Activated CD8-positive, alpha-beta memory T cell treated with anti-CD3 and anti-CD28 coated beads, Interleukin-2, amount 10 ng/mL, durations not matched to agents 7 days and 5 days (primary cell): ENCODE data around the gene CASK. TPM values are rescaled to one million over a fixed set of nuclear protein-coding genes. Genes with fewer than 3 reads are reported as not detected.

Experiments used
- ATAC-seq: fragments of 150-1000 bp; cut with Tn5 transposase; one replicate; pipeline ENCODE4 v1.10.0; 2021; ENCODE audit warnings: moderate library complexity
- CTCF ChIA-PET: fragments of 350-600 bp; sonication (Branson Sonifier 250); formaldehyde crosslinking; loops from one replicate; lab custom pipeline; 2021; ENCODE audit warnings: antibody characterized with exemption; lab: Charles Lee
- DNase-seq: peaks from one replicate; pipeline ENCODE4 v3.0.0-alpha.2; 2020
- H3K27ac Mint-ChIP-seq: one replicate; pipeline ENCODE4 v1.8.0; 2021; ENCODE audit warnings: mild to moderate bottlenecking, mixed read lengths
- H3K27me3 Mint-ChIP-seq: one replicate; pipeline ENCODE4 v1.8.0; 2021; ENCODE audit warnings: mixed read lengths
- H3K36me3 Mint-ChIP-seq: one replicate; pipeline ENCODE4 v1.8.0; 2021; ENCODE audit warnings: mild to moderate bottlenecking, mixed read lengths
- H3K4me1 Mint-ChIP-seq: one replicate; pipeline ENCODE4 v1.8.0; 2021; ENCODE audit warnings: mixed read lengths
- H3K4me3 Mint-ChIP-seq: one replicate; pipeline ENCODE4 v1.8.0; 2021; ENCODE audit warnings: mild to moderate bottlenecking, moderate library complexity, mixed read lengths
- H3K9me3 Mint-ChIP-seq: one replicate; pipeline ENCODE4 v1.8.0; 2022; ENCODE audit warnings: low read depth, mixed read lengths
- total RNA-seq, 2 experiments: library from RNA; stranded (reverse); gene quantifications; one replicate each; pipeline ENCODE4 v1.2.3, GENCODE V29; 2021

Gene CASK
- total RNA-seq, 2 experiments from 2014 or later = 30.2 to 40.0 TPM

GRCh38 chrX:41931591-41931990 is 8.2 kb upstream of the CASK start:
- Mint-ChIP-seq H3K9me3 (peaks cover 3% of the 10 kb centered on the region), H3K27me3 (no peaks in the 10 kb centered on the region), H3K27ac (no peak overlapping the region), H3K36me3 (peaks cover 9% of the 10 kb centered on the region), H3K4me1 (peaks cover 20% of the 10 kb centered on the region), H3K4me3 (no peak overlapping the region)
- DNase-seq = no peak
- CTCF ChIA-PET = no interaction called here
- ATAC-seq = no peak

GRCh38 chrX:41923978-41924683 is 777 bp upstream of the CASK start:
- CTCF ChIA-PET = interaction anchor here (1.5 kb wide), 1 partner anchor 10 kb away, joined by 4 read pairs; no protein-coding TSS in a partner anchor
- H3K4me3 Mint-ChIP-seq = peak overlapping the region; percentile 79
- ATAC-seq = no peak
- H3K27ac Mint-ChIP-seq = peak overlapping the region; percentile 83
- H3K4me1 Mint-ChIP-seq = peaks cover 18% of the 10 kb centered on the region
- H3K27me3 Mint-ChIP-seq = no peaks in the 10 kb centered on the region
- no peaks in the 10 kb centered on the region for H3K36me3 Mint-ChIP-seq
- H3K9me3 Mint-ChIP-seq = no peaks in the 10 kb centered on the region
- peak; percentile 52 for DNase-seq

DNA sequence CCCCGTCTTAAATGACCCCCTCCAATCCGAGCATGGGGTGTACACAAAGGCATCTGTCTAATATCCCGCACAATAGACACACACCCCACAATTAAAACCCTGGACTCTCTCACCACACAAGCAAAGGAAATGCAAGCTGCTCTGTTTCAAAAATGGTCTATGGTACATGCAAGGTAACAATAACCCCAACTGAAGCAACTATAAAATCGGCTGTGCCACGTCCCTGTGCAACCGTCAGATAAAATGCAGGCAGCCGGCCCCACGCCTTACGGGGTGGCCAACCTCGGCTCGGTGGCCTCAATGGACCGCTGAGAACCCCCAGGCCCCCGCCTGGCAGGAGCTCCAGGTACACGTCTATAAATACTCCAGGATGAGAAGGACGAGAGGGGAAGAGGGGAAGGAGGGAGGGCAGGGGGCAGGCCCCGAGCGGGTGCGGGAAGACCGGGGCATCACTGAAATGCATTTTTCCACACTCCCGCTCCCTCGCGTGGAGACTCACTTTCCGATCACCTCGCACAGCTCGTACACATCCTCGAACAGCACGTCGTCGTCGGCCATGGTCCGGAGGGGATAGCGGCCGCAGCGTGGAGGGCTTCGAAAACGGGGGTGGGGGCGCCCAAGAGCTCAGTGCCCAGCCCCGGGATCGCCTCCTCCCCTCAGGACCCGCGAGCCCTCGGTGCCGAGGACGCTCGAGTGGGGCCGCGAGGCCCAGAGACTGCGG is 763 bp downstream of the CASK start:
- peaks cover 24% of the 10 kb centered on the region for H3K4me1 Mint-ChIP-seq
- ATAC-seq (peak; percentile 4), DNase-seq (peak; percentile 42)
- peak overlapping the region; percentile 94 for H3K27ac Mint-ChIP-seq
- CTCF ChIA-PET = interaction anchor here (0.7 kb wide), 1 partner anchor 16 kb away, joined by 3 read pairs; no protein-coding TSS in a partner anchor
- peak overlapping the region; percentile 98 for H3K4me3 Mint-ChIP-seq
- H3K9me3 Mint-ChIP-seq = no peaks in the 10 kb centered on the region
- no peaks in the 10 kb centered on the region for H3K36me3 Mint-ChIP-seq
- H3K27me3 Mint-ChIP-seq = no peaks in the 10 kb centered on the region

DNA sequence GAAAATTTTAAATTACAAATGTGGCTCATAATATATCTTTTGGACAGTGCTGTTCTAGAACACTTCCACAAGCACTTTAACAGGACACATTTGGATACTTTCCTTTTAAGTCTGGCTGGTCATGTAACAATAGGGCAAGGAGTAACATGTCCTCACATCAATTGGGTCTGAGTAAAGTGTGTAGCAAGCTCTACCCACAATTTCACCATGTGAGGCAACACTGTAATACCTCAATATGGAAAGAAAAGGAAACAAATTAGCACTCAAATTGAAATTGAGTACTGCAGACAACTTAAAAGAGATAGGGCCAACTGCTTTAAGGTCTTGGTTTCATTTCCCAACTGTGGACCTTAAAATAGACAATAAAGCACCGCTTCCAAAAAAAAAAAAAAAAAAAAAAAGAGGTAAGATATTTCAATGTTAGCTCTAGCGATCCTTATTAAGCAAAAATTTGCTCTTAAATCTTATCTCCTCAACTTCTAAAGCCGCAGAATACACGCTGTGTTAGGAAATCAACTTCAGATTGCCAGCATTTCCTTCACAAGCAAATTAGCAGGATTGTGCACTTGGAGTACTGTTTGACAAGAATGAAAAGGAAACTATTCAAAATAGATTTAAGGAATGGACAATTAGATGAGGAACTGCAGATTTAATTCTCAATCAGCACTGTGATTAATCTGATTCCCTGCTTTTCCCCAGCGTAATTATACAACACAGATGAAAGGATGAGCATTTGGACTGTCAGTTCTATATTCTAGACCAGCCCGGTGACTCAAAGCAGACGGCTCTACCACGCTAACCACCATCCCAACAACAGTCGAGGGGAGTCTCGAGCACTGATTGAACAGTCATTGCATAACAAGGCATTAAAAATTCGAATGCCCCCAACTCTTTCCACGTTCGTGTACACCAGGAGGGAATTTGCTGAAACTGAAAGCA is 1.6 kb downstream of the CASK start:
- peak; percentile 32 for ATAC-seq
- H3K27me3 Mint-ChIP-seq = no peaks in the 10 kb centered on the region
- CTCF ChIA-PET = interaction anchor here (0.7 kb wide), 1 partner anchor 15 kb away, joined by 3 read pairs; no protein-coding TSS in a partner anchor

DNA sequence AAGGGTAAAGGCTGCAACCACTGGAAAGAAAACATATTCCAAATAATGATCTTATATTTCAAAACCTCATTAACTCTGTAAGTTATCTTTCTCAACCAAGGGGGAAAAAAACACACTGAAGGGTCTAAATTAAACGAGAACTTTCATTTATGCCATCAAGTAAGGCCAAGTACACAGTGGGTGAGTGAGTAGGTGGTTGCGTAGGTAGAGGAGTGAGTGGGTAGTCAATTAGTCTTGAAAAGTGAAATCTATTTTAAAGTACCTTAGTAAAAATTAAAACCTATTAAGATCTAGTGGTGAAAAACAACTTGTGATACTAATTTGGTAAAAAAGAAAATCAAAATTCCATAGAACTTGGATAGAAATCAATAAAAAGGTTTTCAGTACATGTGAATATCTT is 3.5 kb downstream of the CASK start:
- H3K9me3 Mint-ChIP-seq = no peaks in the 10 kb centered on the region
- H3K36me3 Mint-ChIP-seq = peaks cover 4% of the 10 kb centered on the region
- no peaks in the 10 kb centered on the region for H3K27me3 Mint-ChIP-seq
- no peak overlapping the region for H3K4me3 Mint-ChIP-seq
- H3K27ac Mint-ChIP-seq = no peak overlapping the region
- no peak for DNase-seq
- H3K4me1 Mint-ChIP-seq = peaks cover 34% of the 10 kb centered on the region
- CTCF ChIA-PET = no interaction called here
- no peak for ATAC-seq

More for the DNA sequence above, 1.6 kb downstream of the CASK start:
- peak overlapping the region; percentile 98 for H3K4me3 Mint-ChIP-seq
- H3K4me1 Mint-ChIP-seq = peaks cover 29% of the 10 kb centered on the region
- peak overlapping the region; percentile 94 for H3K27ac Mint-ChIP-seq
- H3K9me3 Mint-ChIP-seq = no peaks in the 10 kb centered on the region
- DNase-seq = peak; percentile 72
- no peaks in the 10 kb centered on the region for H3K36me3 Mint-ChIP-seq

GRCh38 chrX:41917517-41917916 is 5.8 kb downstream of the CASK start:
- peaks cover 35% of the 10 kb centered on the region for H3K4me1 Mint-ChIP-seq
- H3K36me3 Mint-ChIP-seq = peaks cover 7% of the 10 kb centered on the region
- no peaks in the 10 kb centered on the region for H3K27me3 Mint-ChIP-seq
- DNase-seq = no peak
- no peak for ATAC-seq
- no peaks in the 10 kb centered on the region for H3K9me3 Mint-ChIP-seq
- H3K27ac Mint-ChIP-seq = peak overlapping the region; percentile 68
- CTCF ChIA-PET = interaction anchor here (0.7 kb wide), 1 partner anchor 821 kb away, joined by 3 read pairs; no protein-coding TSS in a partner anchor
- peak overlapping the region; percentile 43 for H3K4me3 Mint-ChIP-seq

- Mint-ChIP-seq H3K9me3 (no peaks in the 10 kb centered on the region), H3K27ac (no peak overlapping the region), H3K27me3 (no peaks in the 10 kb centered on the region), H3K36me3 (peaks cover 8% of the 10 kb centered on the region), H3K4me1 (peaks cover 32% of the 10 kb centered on the region), H3K4me3 (no peak overlapping the region)
- no peak for DNase-seq
- no peak for ATAC-seq
- CTCF ChIA-PET = no interaction called here
Observed at GRCh38 chrX:41913476-41913875, 9.9 kb downstream of the CASK start.

- no peaks in the 10 kb centered on the region for H3K27me3 Mint-ChIP-seq
- peaks cover 11% of the 10 kb centered on the region for H3K36me3 Mint-ChIP-seq
- ATAC-seq (no peak), DNase-seq (no peak)
- peaks cover 32% of the 10 kb centered on the region for H3K4me1 Mint-ChIP-seq
- CTCF ChIA-PET = no interaction called here
- H3K9me3 Mint-ChIP-seq = no peaks in the 10 kb centered on the region
- no peak overlapping the region for H3K27ac Mint-ChIP-seq
- H3K4me3 Mint-ChIP-seq = no peak overlapping the region
Observed at GRCh38 chrX:41912923-41913322, 10.4 kb downstream of the CASK start.

- no peaks in the 10 kb centered on the region for H3K27me3 Mint-ChIP-seq
- ATAC-seq (peak; percentile 55), DNase-seq (peak; percentile 42)
- H3K4me1 Mint-ChIP-seq = peaks cover 31% of the 10 kb centered on the region
- H3K36me3 Mint-ChIP-seq = peaks cover 23% of the 10 kb centered on the region
- peak overlapping the region; percentile 49 for H3K27ac Mint-ChIP-seq
- H3K9me3 Mint-ChIP-seq = no peaks in the 10 kb centered on the region
- CTCF ChIA-PET = no interaction called here
- H3K4me3 Mint-ChIP-seq = no peak overlapping the region
Observed at GRCh38 chrX:41909068-41909467, 14.3 kb downstream of the CASK start.

GRCh38 chrX:41906515-41907187 is 16.7 kb downstream of the CASK start:
- ATAC-seq (no peak), DNase-seq (no peak)
- Mint-ChIP-seq H3K4me1 (peaks cover 31% of the 10 kb centered on the region), H3K36me3 (peaks cover 42% of the 10 kb centered on the region), H3K27me3 (no peaks in the 10 kb centered on the region), H3K27ac (peak overlapping the region; percentile 43), H3K9me3 (no peaks in the 10 kb centered on the region), H3K4me3 (no peak overlapping the region)
- CTCF ChIA-PET = interaction anchor here (0.8 to 1.1 kb wide), 2 partner anchors 16 to 20 kb away, joined by 3 read pairs; no protein-coding TSS in a partner anchor

- H3K36me3 Mint-ChIP-seq = peaks cover 51% of the 10 kb centered on the region
- H3K9me3 Mint-ChIP-seq = peaks cover 7% of the 10 kb centered on the region
- no peaks in the 10 kb centered on the region for H3K27me3 Mint-ChIP-seq
- peaks cover 19% of the 10 kb centered on the region for H3K4me1 Mint-ChIP-seq
- H3K4me3 Mint-ChIP-seq = no peak overlapping the region
- DNase-seq = no peak
- H3K27ac Mint-ChIP-seq = no peak overlapping the region
- ATAC-seq = no peak
- CTCF ChIA-PET = no interaction called here
Observed at GRCh38 chrX:41903544-41903943, 19.8 kb downstream of the CASK start.

- Mint-ChIP-seq H3K27ac (no peak overlapping the region), H3K4me3 (no peak overlapping the region), H3K36me3 (peaks cover 44% of the 10 kb centered on the region), H3K27me3 (no peaks in the 10 kb centered on the region), H3K9me3 (peaks cover 13% of the 10 kb centered on the region), H3K4me1 (peaks cover 7% of the 10 kb centered on the region)
- CTCF ChIA-PET = no interaction called here
- no peak for DNase-seq
- ATAC-seq = no peak
Observed at GRCh38 chrX:41900321-41900720, 23.0 kb downstream of the CASK start.
